Type B pancreatic cell (in vitro differentiated cells): ENCODE measurements around the gene CRY1. TPM values are rescaled to one million over a fixed set of nuclear protein-coding genes. Genes with fewer than 3 reads are reported as not detected.

Experiments used
- DNase-seq: peaks from one replicate; pipeline ENCODE4 v3.0.0; 2021; ENCODE audit warnings: mixed read lengths; ENCODE audit not compliant: unreplicated experiment; ENCODE audit errors: extremely low spot score
- H3K27ac Mint-ChIP-seq: 2 replicates; pipeline ENCODE4 v1.8.0; 2021; ENCODE audit warnings: mild to moderate bottlenecking, mixed read lengths
- H3K27me3 Mint-ChIP-seq: 2 replicates; pipeline ENCODE4 v1.8.0; 2021; ENCODE audit warnings: mixed read lengths
- H3K36me3 Mint-ChIP-seq: 2 replicates; pipeline ENCODE4 v1.8.0; 2021; ENCODE audit warnings: mixed read lengths
- H3K4me1 Mint-ChIP-seq: one replicate; pipeline ENCODE4 v1.8.0; 2021; ENCODE audit warnings: mixed read lengths; ENCODE audit not compliant: unreplicated experiment
- H3K4me3 Mint-ChIP-seq: 2 replicates; pipeline ENCODE4 v1.8.0; 2021; ENCODE audit warnings: mild to moderate bottlenecking, mixed read lengths
- H3K9me3 Mint-ChIP-seq: 2 replicates; pipeline ENCODE4 v1.8.0; 2021; ENCODE audit warnings: mixed read lengths
- CTCF ChIP-seq: fragments of 200-600 bp; sonication (generic); conservative IDR thresholded peaks from 2 replicates; pipeline ENCODE4 v1.5.0; 2021; ENCODE audit warnings: antibody characterized with exemption, mild to moderate bottlenecking
- total RNA-seq: library from RNA; stranded (reverse); gene quantifications from 2 replicates; pipeline ENCODE4 v1.2.1, GENCODE V29; 2021; ENCODE audit warnings: low replicate concordance

Gene CRY1
- total RNA-seq, 1 donor from 2014 or later = 23.9 TPM

- H3K4me1 Mint-ChIP-seq = no peaks in the 10 kb centered on the region
- H3K27me3 Mint-ChIP-seq = no peaks in the 10 kb centered on the region
- DNase-seq = no peak
- no peak overlapping the region for H3K4me3 Mint-ChIP-seq
- peaks cover 13% of the 10 kb centered on the region for H3K9me3 Mint-ChIP-seq
- H3K36me3 Mint-ChIP-seq = peaks cover 15% of the 10 kb centered on the region
- H3K27ac Mint-ChIP-seq = no peak overlapping the region
- no peak for TF ChIP-seq CTCF
Measured at GRCh38 chr12:107045186-107045585, 48.2 kb downstream of the CRY1 start.

- no peak for DNase-seq
- Mint-ChIP-seq H3K27me3 (no peaks in the 10 kb centered on the region), H3K4me1 (peaks cover 3% of the 10 kb centered on the region), H3K36me3 (peaks cover 17% of the 10 kb centered on the region), H3K4me3 (no peak overlapping the region), H3K27ac (no peak overlapping the region), H3K9me3 (peaks cover 8% of the 10 kb centered on the region)
- TF ChIP-seq CTCF = no peak
Measured at GRCh38 chr12:107042801-107043200, 50.5 kb downstream of the CRY1 start.

- TF ChIP-seq CTCF = no peak
- H3K4me1 Mint-ChIP-seq = peaks cover 3% of the 10 kb centered on the region
- H3K4me3 Mint-ChIP-seq = no peak overlapping the region
- H3K9me3 Mint-ChIP-seq = peaks cover 5% of the 10 kb centered on the region
- H3K27ac Mint-ChIP-seq = no peak overlapping the region
- no peaks in the 10 kb centered on the region for H3K27me3 Mint-ChIP-seq
- no peak for DNase-seq
- peaks cover 19% of the 10 kb centered on the region for H3K36me3 Mint-ChIP-seq
Measured at GRCh38 chr12:107035733-107036132, 57.6 kb downstream of the CRY1 start.

- Mint-ChIP-seq H3K9me3 (peaks cover 5% of the 10 kb centered on the region), H3K27ac (no peak overlapping the region), H3K36me3 (peaks cover 13% of the 10 kb centered on the region), H3K27me3 (no peaks in the 10 kb centered on the region), H3K4me1 (peaks cover 8% of the 10 kb centered on the region), H3K4me3 (no peak overlapping the region)
- no peak for TF ChIP-seq CTCF
- DNase-seq = no peak
Measured at GRCh38 chr12:107033758-107034739, 59.3 kb downstream of the CRY1 start.

GRCh38 chr12:107032266-107032665, 61.1 kb downstream of the CRY1 start:
- H3K27me3 Mint-ChIP-seq = no peaks in the 10 kb centered on the region

More at GRCh38 chr12:107032266-107032665, 61.1 kb downstream of the CRY1 start:
- Mint-ChIP-seq H3K9me3 (peaks cover 5% of the 10 kb centered on the region), H3K4me3 (no peak overlapping the region), H3K4me1 (peaks cover 14% of the 10 kb centered on the region), H3K36me3 (peaks cover 5% of the 10 kb centered on the region), H3K27ac (no peak overlapping the region)
- DNase-seq = no peak
- TF ChIP-seq CTCF = no peak
